Measurements from ENCODE around the gene LOXHD1.

LOXHD1 gene, protein sequence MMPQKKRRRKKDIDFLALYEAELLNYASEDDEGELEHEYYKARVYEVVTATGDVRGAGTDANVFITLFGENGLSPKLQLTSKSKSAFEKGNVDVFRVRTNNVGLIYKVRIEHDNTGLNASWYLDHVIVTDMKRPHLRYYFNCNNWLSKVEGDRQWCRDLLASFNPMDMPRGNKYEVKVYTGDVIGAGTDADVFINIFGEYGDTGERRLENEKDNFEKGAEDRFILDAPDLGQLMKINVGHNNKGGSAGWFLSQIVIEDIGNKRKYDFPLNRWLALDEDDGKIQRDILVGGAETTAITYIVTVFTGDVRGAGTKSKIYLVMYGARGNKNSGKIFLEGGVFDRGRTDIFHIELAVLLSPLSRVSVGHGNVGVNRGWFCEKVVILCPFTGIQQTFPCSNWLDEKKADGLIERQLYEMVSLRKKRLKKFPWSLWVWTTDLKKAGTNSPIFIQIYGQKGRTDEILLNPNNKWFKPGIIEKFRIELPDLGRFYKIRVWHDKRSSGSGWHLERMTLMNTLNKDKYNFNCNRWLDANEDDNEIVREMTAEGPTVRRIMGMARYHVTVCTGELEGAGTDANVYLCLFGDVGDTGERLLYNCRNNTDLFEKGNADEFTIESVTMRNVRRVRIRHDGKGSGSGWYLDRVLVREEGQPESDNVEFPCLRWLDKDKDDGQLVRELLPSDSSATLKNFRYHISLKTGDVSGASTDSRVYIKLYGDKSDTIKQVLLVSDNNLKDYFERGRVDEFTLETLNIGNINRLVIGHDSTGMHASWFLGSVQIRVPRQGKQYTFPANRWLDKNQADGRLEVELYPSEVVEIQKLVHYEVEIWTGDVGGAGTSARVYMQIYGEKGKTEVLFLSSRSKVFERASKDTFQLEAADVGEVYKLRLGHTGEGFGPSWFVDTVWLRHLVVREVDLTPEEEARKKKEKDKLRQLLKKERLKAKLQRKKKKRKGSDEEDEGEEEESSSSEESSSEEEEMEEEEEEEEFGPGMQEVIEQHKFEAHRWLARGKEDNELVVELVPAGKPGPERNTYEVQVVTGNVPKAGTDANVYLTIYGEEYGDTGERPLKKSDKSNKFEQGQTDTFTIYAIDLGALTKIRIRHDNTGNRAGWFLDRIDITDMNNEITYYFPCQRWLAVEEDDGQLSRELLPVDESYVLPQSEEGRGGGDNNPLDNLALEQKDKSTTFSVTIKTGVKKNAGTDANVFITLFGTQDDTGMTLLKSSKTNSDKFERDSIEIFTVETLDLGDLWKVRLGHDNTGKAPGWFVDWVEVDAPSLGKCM (N-terminal part only)

DNA sequence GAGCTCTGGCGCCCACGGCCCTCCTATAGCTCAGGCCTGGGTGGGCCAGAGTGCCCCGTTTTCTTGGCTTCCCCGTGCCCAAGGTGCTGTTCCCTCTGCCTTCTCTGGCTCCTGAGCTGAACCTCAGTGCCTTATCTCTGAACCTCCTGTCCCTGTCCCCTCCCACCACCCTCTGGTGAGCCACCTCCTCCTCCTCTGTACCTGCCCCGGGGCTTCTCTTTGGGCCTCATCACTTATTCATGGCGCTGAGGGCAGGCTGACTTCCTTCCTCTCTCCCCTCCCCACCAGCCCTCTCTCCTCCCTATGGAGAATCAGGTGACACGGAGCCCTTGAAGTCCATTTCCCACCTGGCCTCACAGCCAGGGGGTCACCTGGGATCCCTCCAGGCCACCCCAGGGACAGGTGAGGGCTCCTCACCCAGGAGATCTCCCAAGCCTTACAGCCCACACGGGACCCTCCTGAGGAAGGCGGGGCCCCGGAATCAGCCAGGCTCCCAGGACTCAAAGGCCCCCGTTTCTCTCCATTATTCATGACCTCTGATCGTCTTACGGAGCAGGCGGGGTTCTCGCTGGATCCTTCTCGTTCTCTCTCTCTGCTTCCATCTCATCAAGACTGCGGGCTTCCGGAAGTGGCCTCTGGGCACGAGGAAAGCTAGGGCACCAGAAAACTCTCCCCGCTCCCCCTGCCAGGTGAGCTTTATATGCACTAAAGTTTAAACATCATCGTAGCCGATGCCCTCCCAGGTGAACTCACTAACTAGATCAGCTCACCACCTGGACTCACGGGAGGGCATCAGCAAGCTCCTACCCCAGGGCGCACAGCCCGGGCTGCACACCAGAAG is at the start of gene LOXHD1:
TSS of gene LOXHD1 (minus strand) at position 106 of the 841 bp plus-strand sequence. CDS start 187 bp downstream, outside the sequence.
- TF ChIP-seq, protein P1, sequence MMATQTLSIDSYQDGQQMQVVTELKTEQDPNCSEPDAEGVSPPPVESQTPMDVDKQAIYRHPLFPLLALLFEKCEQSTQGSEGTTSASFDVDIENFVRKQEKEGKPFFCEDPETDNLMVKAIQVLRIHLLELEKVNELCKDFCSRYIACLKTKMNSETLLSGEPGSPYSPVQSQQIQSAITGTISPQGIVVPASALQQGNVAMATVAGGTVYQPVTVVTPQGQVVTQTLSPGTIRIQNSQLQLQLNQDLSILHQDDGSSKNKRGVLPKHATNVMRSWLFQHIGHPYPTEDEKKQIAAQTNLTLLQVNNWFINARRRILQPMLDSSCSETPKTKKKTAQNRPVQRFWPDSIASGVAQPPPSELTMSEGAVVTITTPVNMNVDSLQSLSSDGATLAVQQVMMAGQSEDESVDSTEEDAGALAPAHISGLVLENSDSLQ (IDR thresholded peaks at IDR 0.05), result no peak
- no peak for TF ChIP-seq FOXM1 (IDR thresholded peaks at IDR 0.05; ENCODE audit: borderline replicate concordance)
- TF ChIP-seq SP1 (IDR thresholded peaks at IDR 0.05), result no peak
- no peak for TF ChIP-seq CTBP1 (IDR thresholded peaks at IDR 0.05; ENCODE audit: borderline replicate concordance)
- no peak for TF ChIP-seq FOXK2 (IDR thresholded peaks at IDR 0.05)
- TF ChIP-seq TARDBP (IDR thresholded peaks at IDR 0.05), result no peak
- TF ChIP-seq LEF1 (IDR thresholded peaks at IDR 0.05; ENCODE audit: borderline replicate concordance), result no peak
- TF ChIP-seq ELF4 (IDR thresholded peaks at IDR 0.05), result no peak
- no peak for DNase-seq (ENCODE audit: extremely low spot score)
- CTCF ChIA-PET, result interaction anchor here (0.5 to 3.1 kb wide), 21 partner anchors 9 to 1080 kb away, joined by 3 to 13 read pairs (median 4); a partner anchor contains a TSS
- POLR2A ChIA-PET, result no interaction called here

DNA sequence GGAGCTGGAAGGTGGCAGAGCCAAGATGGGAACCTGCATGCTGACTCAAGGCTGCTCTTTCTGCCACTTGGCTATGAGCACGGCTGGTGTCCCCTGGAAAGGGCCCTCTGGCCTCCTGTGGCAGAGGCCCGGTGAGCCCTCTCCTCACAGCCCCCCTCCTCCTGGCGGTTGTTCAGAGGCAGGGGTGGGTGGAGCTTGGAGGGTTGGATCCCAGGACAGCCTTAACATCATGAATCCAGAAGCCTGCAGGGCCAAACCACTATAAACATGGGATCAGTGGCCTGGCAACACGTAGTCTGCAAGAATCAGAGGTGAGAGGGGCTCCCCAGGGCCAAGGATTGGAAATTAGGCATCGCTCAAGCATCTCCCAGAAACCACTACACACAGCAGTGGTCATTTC is 48.5 kb upstream of the LOXHD1 start:
- DNase-seq (ENCODE audit: extremely low spot score), result no peak
- CTCF ChIA-PET, result no interaction called here
- POLR2A ChIA-PET, result no interaction called here
- TF ChIP-seq SUZ12 (IDR thresholded peaks at IDR 0.05) (no peak), FOXK2 (IDR thresholded peaks at IDR 0.05) (no peak), ELF4 (IDR thresholded peaks at IDR 0.05) (no peak), L3MBTL2 (conservative IDR thresholded peaks at IDR 0.05) (no peak), BHLHE40 (IDR thresholded peaks at IDR 0.05; ENCODE audit: borderline replicate concordance) (no peak), TARDBP (IDR thresholded peaks at IDR 0.05) (no peak), NFRKB (IDR thresholded peaks at IDR 0.05) (no peak)

DNA sequence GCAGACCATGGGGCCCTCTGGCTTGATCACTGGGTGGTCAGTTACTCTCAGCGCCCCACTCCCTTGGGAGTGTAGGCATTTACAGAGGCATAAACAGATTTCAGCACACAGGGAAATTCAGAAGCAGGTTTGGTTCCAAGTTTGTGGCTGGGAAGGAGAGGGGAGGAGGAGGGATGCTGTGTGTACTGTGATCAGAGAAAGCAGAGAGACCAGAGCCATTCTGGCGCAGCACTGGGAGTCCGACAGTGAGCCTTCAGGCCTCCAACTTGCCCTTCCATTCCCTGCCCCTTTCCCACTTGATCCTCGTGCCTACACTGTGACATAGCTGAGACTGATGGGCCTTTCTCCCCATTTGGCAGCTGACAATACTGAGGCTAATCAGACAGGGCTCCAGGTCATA is 47.8 kb upstream of the LOXHD1 start:
- no peak for DNase-seq (ENCODE audit: extremely low spot score)
- TF ChIP-seq BHLHE40 (IDR thresholded peaks at IDR 0.05; ENCODE audit: borderline replicate concordance) (no peak), ARNT (IDR thresholded peaks at IDR 0.05) (no peak), LEF1 (IDR thresholded peaks at IDR 0.05; ENCODE audit: borderline replicate concordance) (no peak)
- ChIA-PET CTCF (no interaction called here), POLR2A (no interaction called here)

DNA sequence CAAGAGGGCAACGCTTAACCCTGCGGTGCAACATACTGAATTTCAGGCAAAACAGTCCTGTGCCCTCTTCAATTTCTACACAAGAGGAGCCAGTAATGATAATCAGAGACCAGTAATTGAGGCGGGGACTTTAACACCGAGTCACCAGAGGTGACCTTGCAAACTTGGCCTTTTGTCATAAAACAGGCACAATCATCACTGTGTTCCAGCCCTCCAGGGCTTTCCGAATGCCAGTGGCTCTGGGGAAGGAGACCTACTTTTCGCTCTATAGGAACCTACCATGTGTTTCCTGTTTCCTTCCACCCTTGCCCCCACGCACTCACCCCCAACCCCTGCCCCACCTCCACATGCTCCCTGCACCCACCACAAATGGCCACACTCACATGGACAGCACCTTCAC is 47.2 kb upstream of the LOXHD1 start:
- DNase-seq (ENCODE audit: extremely low spot score), result no peak
- POLR2A ChIA-PET, result no interaction called here
- TF ChIP-seq NFRKB (IDR thresholded peaks at IDR 0.05) (no peak), FOXA1 (IDR thresholded peaks at IDR 0.05) (no peak), SP1 (IDR thresholded peaks at IDR 0.05) (no peak), BHLHE40 (IDR thresholded peaks at IDR 0.05; ENCODE audit: borderline replicate concordance) (no peak), ZNF384 (IDR thresholded peaks at IDR 0.05) (no peak), L3MBTL2 (conservative IDR thresholded peaks at IDR 0.05) (no peak), FOXK2 (IDR thresholded peaks at IDR 0.05) (no peak)
- TF ChIP-seq, protein P1 (IDR thresholded peaks at IDR 0.05), result no peak
- CTCF ChIA-PET, result no interaction called here

DNA sequence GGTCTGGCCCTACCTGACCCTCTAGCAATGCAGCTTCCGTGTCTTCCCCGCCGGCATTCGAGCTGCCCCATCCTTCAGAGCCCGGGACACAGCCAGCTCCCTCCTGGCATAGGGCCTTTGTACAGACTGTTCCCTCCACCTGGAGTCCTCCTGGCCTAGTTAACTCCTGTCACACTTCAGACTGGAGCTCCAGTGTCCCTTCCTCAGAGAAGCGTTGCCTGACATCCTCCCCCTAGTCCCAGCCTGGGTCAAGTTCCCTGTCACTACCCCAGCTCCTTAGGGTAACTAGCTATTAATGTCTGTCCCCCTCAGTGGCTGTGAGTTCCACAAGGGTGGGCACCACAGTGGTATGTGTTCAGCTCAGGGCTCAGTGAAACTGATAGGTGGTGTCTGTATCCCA is 45.5 kb upstream of the LOXHD1 start:
- TF ChIP-seq ARNT (IDR thresholded peaks at IDR 0.05) (no peak), TARDBP (IDR thresholded peaks at IDR 0.05) (no peak), ZNF384 (IDR thresholded peaks at IDR 0.05) (no peak), L3MBTL2 (conservative IDR thresholded peaks at IDR 0.05) (no peak), FOXA1 (IDR thresholded peaks at IDR 0.05) (no peak), BHLHE40 (IDR thresholded peaks at IDR 0.05; ENCODE audit: borderline replicate concordance) (no peak), FOXK2 (IDR thresholded peaks at IDR 0.05) (no peak), LEF1 (IDR thresholded peaks at IDR 0.05; ENCODE audit: borderline replicate concordance) (no peak), SP1 (IDR thresholded peaks at IDR 0.05) (no peak), HDGF (IDR thresholded peaks at IDR 0.05; ENCODE audit: borderline replicate concordance) (no peak), NFRKB (IDR thresholded peaks at IDR 0.05) (no peak), FOXM1 (IDR thresholded peaks at IDR 0.05; ENCODE audit: borderline replicate concordance) (no peak)
- TF ChIP-seq, protein P1 (IDR thresholded peaks at IDR 0.05), result no peak
- DNase-seq (ENCODE audit: extremely low spot score), result no peak
- ChIA-PET POLR2A (no interaction called here), CTCF (no interaction called here)

Measured in HEK293T (cell line).